Ascending aorta (tissue), 2 donors: ENCODE data around the gene RBM8A. TPM values are rescaled to one million over a fixed set of nuclear protein-coding genes. Genes with fewer than 3 reads are reported as not detected.

Experiments used
- DNase-seq, 2 donors: peaks; one replicate each; pipeline ENCODE4 v3.0.0-alpha.2; 2019; ENCODE audit warnings: low spot score in 2 of 2
- H3K27ac ChIP-seq, 2 donors: fragments of 200-600 bp; sonication (generic); one replicate each; pipeline ENCODE4 v1.5.1; 2016 to 2017; ENCODE audit warnings: mild to moderate bottlenecking in 1 of 2
- H3K27me3 ChIP-seq: fragments of 200-600 bp; sonication (generic); one replicate; pipeline ENCODE4 v1.5.1; 2017
- H3K36me3 ChIP-seq, 2 donors: fragments of 200-600 bp; sonication (generic); one replicate each; pipeline ENCODE4 v1.5.1; 2016
- H3K4me1 ChIP-seq, 2 donors: fragments of 200-600 bp; sonication (generic); one replicate each; pipeline ENCODE4 v1.5.1; 2016 to 2017; ENCODE audit warnings: mild to moderate bottlenecking in 1 of 2
- H3K4me3 ChIP-seq, 2 donors: fragments of 200-600 bp; sonication (generic); one replicate each; pipeline ENCODE4 v1.5.1; 2016 to 2017; ENCODE audit warnings: mild to moderate bottlenecking in 1 of 2
- H3K9me3 ChIP-seq, 2 donors: fragments of 200-600 bp; sonication (generic); one replicate each; pipeline ENCODE4 v1.5.1; 2016
- intact Hi-C: fragments of 100-400 bp; cut with DNase I; formaldehyde crosslinking; loops from one replicate; pipeline ENCODE4 v1.15.1; 2023
- total RNA-seq: library from RNA; depleted of rRNA; stranded (reverse); fragments of >200 nt; gene quantifications from one replicate; pipeline ENCODE4 v1.1.0, GENCODE V29; 2016
- TF ChIP-seq, protein P1 (sequence below), 3 experiments: fragments of 200-600 bp in 2 of 3; fragments of 450-650 bp in 1 of 3; sonication (generic) in 2 of 3; IDR thresholded peaks; one replicate each; pipeline ENCODE4 v1.5.1; 2016 to 2019; ENCODE audit warnings: antibody characterized with exemption in 3 of 3, mild to moderate bottlenecking in 1 of 3, moderate library complexity in 1 of 3

RBM8A gene
- total RNA-seq = 48.9 TPM

DNA sequence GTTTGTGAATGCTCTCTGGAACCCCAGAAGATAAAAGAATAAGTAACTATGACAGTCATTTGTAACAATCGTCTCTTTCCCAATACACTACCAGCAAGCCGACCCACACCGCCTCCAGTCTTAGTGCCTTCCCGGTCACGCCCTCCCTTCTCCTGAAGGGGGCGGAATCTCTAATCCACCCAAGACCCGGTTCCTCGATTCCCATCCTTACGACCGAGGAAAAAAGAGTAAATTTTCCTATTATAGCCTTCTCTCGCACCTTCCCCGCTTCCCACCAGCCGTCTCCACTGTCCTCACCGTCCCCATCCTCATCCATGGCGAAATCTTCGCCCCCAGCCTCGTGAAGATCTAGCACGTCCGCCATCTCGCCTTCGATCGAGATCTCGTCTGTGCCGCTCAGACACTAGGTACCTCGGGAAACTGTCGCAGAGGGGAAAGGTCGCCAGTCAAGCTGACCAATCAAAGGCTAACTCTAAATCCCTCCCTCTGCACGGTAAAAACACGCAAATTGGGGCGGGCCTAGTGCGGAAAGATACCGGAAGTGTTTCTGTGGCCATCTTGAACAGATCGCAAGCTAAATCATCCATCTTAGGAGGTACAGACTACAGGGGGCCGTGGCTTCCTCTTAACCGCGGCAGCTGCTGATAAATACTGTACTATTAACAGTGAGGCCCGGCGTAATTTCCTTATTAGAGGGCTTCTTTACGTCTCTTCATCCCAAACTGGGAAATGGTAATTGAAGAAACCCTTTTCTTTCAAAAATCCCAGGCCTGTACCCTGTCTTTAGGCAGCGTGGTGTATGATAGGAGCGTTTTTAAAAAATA is at the start of gene RBM8A:
Gene RBM8A (minus strand): TSS at position 422 of the 824 bp plus-strand sequence. CDS start 58 bp downstream, at position 364.
- peak within 1 kb of the TSS; percentile 97 to 98 for H3K27ac ChIP-seq
- intact Hi-C loops = loop anchor here (1.0 to 2.0 kb wide), 3 partner anchors 18 to 86 kb away; partner anchors contain the start of gene LIX1L
- peak; percentile 88 to 98 for DNase-seq
- H3K4me1 ChIP-seq = peaks cover 6 to 12% of the 10 kb centered on the region in 2 donors
- no peaks in the 10 kb centered on the region for H3K9me3 ChIP-seq
- H3K36me3 ChIP-seq = peaks cover 13 to 19% of the 10 kb centered on the region in 2 donors
- H3K4me3 ChIP-seq = peak within 1 kb of the TSS; percentile 70 to 73
- TF ChIP-seq, protein P1, sequence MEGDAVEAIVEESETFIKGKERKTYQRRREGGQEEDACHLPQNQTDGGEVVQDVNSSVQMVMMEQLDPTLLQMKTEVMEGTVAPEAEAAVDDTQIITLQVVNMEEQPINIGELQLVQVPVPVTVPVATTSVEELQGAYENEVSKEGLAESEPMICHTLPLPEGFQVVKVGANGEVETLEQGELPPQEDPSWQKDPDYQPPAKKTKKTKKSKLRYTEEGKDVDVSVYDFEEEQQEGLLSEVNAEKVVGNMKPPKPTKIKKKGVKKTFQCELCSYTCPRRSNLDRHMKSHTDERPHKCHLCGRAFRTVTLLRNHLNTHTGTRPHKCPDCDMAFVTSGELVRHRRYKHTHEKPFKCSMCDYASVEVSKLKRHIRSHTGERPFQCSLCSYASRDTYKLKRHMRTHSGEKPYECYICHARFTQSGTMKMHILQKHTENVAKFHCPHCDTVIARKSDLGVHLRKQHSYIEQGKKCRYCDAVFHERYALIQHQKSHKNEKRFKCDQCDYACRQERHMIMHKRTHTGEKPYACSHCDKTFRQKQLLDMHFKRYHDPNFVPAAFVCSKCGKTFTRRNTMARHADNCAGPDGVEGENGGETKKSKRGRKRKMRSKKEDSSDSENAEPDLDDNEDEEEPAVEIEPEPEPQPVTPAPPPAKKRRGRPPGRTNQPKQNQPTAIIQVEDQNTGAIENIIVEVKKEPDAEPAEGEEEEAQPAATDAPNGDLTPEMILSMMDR (IDR thresholded peaks at IDR 0.05) = peak; percentile 63 to 76 (median 68)
- H3K27me3 ChIP-seq = no peaks in the 10 kb centered on the region

DNA sequence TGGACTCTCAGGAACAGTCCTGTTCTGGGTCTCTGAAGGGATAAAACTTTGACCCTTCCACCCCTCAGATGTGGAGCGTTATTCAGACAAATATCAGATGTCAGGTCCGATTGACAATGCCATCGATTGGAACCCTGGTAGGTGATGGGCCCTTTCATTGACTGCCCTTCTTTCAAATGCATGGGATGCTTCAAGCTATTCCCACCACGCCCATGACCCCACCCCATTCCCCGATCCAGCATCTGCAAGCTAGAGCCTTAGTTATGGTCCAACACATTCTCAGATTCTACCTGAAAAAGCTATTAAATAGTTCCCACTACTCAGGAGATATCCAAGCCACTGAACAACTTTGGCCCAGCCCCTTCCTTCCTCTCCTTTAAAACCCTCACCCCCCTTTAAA is 49.7 kb upstream of the RBM8A start:
- H3K27ac ChIP-seq = peak overlapping the region; percentile 90 to 98
- peak in 1 of 2 donors; percentile 60 for DNase-seq
- no peak overlapping the region for H3K4me3 ChIP-seq
- no peaks in the 10 kb centered on the region for H3K27me3 ChIP-seq
- H3K9me3 ChIP-seq = no peaks in the 10 kb centered on the region
- peaks cover 0 to 3% of the 10 kb centered on the region in 2 donors for H3K36me3 ChIP-seq
- TF ChIP-seq, protein P1 (IDR thresholded peaks at IDR 0.05) = no peak
- peaks cover 23 to 43% of the 10 kb centered on the region in 2 donors for H3K4me1 ChIP-seq
- intact Hi-C loops = loop anchor here (1.0 to 5.0 kb wide), 3 partner anchors 30 to 85 kb away; no protein-coding TSS in a partner anchor

DNA sequence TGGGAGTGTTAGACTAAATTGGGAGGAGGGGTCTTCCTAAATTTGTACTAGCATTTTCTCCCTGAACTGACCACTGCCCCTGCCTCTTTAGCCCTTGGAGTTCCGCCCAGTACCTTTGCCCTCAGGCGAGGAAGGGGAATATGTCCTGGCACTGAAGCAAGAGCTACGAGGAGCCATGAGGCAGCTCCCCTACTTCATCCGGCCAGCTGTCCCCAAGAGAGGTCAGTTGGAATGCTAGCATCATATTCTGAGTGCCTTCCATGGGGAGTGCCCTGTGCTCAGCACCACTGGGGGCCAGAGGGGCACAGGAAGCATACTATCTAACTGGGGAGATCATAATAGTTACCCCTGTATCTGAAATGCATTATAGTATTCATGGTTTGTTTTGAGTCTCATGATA is 47.9 kb upstream of the RBM8A start:
- no peaks in the 10 kb centered on the region for H3K9me3 ChIP-seq
- peaks cover 0 to 3% of the 10 kb centered on the region in 2 donors for H3K36me3 ChIP-seq
- TF ChIP-seq, protein P1 (IDR thresholded peaks at IDR 0.05) = no peak
- H3K4me1 ChIP-seq = peaks cover 17 to 28% of the 10 kb centered on the region in 2 donors
- peak in 1 of 2 donors; percentile 56 for DNase-seq
- intact Hi-C loops = loop anchor here (5.0 kb wide), 1 partner anchor 83 kb away; no protein-coding TSS in a partner anchor
- no peaks in the 10 kb centered on the region for H3K27me3 ChIP-seq
- H3K4me3 ChIP-seq = no peak overlapping the region
- H3K27ac ChIP-seq = no peak overlapping the region

DNA sequence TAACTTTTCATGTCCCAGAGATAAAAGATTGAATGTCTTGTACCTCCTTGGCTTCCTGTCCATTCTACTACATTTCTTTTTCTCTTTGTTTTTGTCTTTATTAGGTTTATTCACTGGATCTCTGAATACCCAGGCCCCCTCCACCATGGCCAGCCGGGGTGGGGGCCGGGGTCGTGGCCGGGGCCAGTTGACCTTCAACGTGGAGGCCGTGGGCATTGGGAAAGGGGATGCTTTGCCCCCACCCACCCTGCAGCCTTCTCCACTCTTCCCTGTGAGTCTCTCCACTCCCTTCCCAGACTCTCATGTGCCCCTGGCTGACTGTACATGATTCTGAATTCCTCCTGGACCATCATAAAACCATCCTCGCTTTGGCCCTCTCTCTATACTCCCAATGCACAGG is 47.4 kb upstream of the RBM8A start:
- peak in 1 of 2 donors; percentile 34 for DNase-seq
- H3K27me3 ChIP-seq = no peaks in the 10 kb centered on the region
- intact Hi-C loops = loop anchor here (5.0 kb wide), 1 partner anchor 82 kb away; no protein-coding TSS in a partner anchor

DNA sequence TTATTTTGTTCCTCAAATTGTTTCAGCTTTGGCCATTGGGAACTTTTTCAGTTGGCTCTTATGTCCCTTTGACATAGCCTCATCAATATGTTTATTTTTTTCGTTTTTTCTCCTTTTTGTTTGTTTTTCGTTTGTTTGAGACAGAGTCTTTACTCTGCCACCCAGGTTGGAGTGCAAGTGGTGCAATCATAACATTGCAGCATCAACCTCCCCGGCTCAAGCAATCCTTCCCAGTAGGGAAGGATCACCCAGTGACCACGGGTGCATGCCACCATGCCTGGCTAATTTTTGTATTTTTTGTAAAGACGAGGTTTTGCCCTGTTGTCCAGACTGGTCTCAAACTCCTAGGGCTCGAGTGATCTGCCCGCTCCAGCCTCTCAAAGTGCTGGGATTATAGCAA is 45.3 kb upstream of the RBM8A start:
- no peak for DNase-seq
- intact Hi-C loops = no loop called here
- TF ChIP-seq, protein P1 (IDR thresholded peaks at IDR 0.05) = no peak

More for the DNA sequence above, 47.4 kb upstream of the RBM8A start:
- TF ChIP-seq, protein P1 (IDR thresholded peaks at IDR 0.05) = no peak
- Histone ChIP-seq H3K9me3 (no peaks in the 10 kb centered on the region), H3K27ac (no peak overlapping the region), H3K4me1 (peaks cover 14 to 23% of the 10 kb centered on the region in 2 donors), H3K4me3 (no peak overlapping the region), H3K36me3 (peaks cover 0 to 3% of the 10 kb centered on the region in 2 donors)

More for the DNA sequence above, 45.3 kb upstream of the RBM8A start:
- H3K9me3 ChIP-seq = no peaks in the 10 kb centered on the region
- H3K27me3 ChIP-seq = no peaks in the 10 kb centered on the region
- H3K4me1 ChIP-seq = peaks cover 0 to 4% of the 10 kb centered on the region in 2 donors
- H3K4me3 ChIP-seq = no peak overlapping the region
- H3K27ac ChIP-seq = no peak overlapping the region
- H3K36me3 ChIP-seq = peaks cover 0 to 3% of the 10 kb centered on the region in 2 donors
